Measurements from ENCODE around the gene FGD5. TPM values are rescaled to one million over a fixed set of nuclear protein-coding genes. Genes with fewer than 3 reads are reported as not detected.
A peak's percentile ranks its signal among the peaks of the same experiment; 100 is the strongest.

The FGD5 gene
- total and polyA plus RNA-seq, 9 of the 15 experiments (the other 6 are each of a cell fraction or from before 2014, with no cell fraction given): 0.18 TPM; not detected in 8

DNA sequence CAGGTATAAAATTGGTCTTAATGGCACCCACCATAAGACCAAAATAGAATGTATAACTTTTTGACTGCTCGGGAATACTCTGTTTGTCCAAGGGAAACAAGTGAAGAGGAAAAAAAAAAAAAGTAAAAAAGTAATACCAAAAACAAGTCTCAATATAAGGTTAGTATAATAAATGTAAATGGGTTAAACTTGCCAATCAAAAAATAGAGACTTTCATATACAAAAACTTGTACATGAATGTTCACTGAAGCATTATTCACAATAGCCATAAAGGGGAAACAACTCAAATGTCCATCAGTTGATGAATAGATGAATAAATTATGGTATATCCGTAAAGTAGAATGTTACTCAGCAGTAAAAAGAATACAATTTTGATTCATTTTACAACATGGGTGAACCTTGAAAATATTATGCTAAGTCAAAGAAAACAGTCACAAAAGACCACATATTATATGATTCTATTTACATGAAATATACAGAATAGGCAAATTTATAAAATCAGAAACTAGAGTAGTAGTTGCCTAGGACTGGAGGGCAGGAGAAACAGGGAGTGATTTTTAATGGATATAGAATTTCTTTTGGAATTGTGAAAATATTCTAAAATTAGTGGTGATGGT lies 39.6 kb upstream of the FGD5 start:
- Histone ChIP-seq H4K20me1 (replicated peaks; ENCODE audit: control insufficient read depth, insufficient read depth, low read length) (no peaks in the 10 kb centered on the region), H3K9me3 (replicated peaks; ENCODE audit: control insufficient read depth, insufficient read depth, low read depth, low read length) (no peaks in the 10 kb centered on the region; the same call in 1 of the 2 replicates), H3K79me2 (ENCODE audit: control insufficient read depth, insufficient read depth, low read length) (no peaks in the 10 kb centered on the region), H3K27me3 (ENCODE audit: control insufficient read depth in 2 of 2, insufficient read depth in 2 of 2, low read length in 2 of 2) (peaks cover 14 to 23% of the 10 kb centered on the region in 2 experiments; a peak in 4 of 5 replicates), H3K27ac (ENCODE audit: extremely low read depth, low read depth, low read length) (no peak overlapping the region), H3K4me1 (replicated peaks in 1 of 2; ENCODE audit: control insufficient read depth in 2 of 2, insufficient read depth in 2 of 2, low read length in 2 of 2) (peaks cover 0 to 3% of the 10 kb centered on the region in 2 experiments; a peak in 1 of 5 replicates), H3K4me2 (ENCODE audit: insufficient read depth, low read length) (no peak overlapping the region), H3K36me3 (ENCODE audit: control insufficient read depth, insufficient read depth, low read length) (no peaks in the 10 kb centered on the region), H2AFZ (ENCODE audit: low read depth, low read length) (no peak overlapping the region), H3K9me1 (ENCODE audit: control insufficient read depth, insufficient read depth, low read length) (no peaks in the 10 kb centered on the region), H3K4me3 (no peak overlapping the region), H3K9ac (ENCODE audit: insufficient read depth in 1 of 2, low read depth in 2 of 2, low read length in 2 of 2) (no peak overlapping the region)
- FAIRE-seq: no peak
- ChIA-PET CTCF (ENCODE audit: low intra/inter-chr PET ratio) (interaction anchor here (0.7 kb wide), 2 partner anchors 231 to 1486 kb away, joined by 3 read pairs; partner anchors contain the start of gene DPH3), POLR2A (no interaction called here)
- no peak for ATAC-seq
- in situ Hi-C loops (cut with MboI) (no loop called here), intact Hi-C loops (cut with micrococcal nuclease) (no loop called here)
- 2% methylated on average over 2 of the region's 2 CpGs for WGBS (ENCODE audit: insufficient coverage, low coverage, missing lambda C conversion rate)
- no peak for DNase-seq (ENCODE audit: extremely low read depth in 1 of 4, low spot score in 3 of 4)
- BruUV-seq (replicated peaks): no TSS peak
- peak; percentile 20 for TF ChIP-seq RBM25 (IDR thresholded peaks at IDR 0.05; ENCODE audit: low read depth, low read length, severe bottlenecking)
- TF ChIP-seq, protein P1, sequence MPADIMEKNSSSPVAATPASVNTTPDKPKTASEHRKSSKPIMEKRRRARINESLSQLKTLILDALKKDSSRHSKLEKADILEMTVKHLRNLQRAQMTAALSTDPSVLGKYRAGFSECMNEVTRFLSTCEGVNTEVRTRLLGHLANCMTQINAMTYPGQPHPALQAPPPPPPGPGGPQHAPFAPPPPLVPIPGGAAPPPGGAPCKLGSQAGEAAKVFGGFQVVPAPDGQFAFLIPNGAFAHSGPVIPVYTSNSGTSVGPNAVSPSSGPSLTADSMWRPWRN (IDR thresholded peaks at IDR 0.05; ENCODE audit: low read depth): no peak
- TF ChIP-seq FOXK2 (conservative IDR thresholded peaks at IDR 0.05 in 1 of 2, IDR thresholded peaks at IDR 0.05 in 1 of 2; ENCODE audit: low read depth in 2 of 2): no peak
- TF ChIP-seq ZFX (CRISPR knock-in tag; IDR thresholded peaks at IDR 0.05): no peak
- TF ChIP-seq, protein P2, sequence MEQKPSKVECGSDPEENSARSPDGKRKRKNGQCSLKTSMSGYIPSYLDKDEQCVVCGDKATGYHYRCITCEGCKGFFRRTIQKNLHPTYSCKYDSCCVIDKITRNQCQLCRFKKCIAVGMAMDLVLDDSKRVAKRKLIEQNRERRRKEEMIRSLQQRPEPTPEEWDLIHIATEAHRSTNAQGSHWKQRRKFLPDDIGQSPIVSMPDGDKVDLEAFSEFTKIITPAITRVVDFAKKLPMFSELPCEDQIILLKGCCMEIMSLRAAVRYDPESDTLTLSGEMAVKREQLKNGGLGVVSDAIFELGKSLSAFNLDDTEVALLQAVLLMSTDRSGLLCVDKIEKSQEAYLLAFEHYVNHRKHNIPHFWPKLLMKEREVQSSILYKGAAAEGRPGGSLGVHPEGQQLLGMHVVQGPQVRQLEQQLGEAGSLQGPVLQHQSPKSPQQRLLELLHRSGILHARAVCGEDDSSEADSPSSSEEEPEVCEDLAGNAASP (IDR thresholded peaks at IDR 0.05): no peak
- TF ChIP-seq ZNF134 (CRISPR knock-in tag; conservative IDR thresholded peaks at IDR 0.05): no peak
- no peak for TF ChIP-seq BCOR (IDR thresholded peaks at IDR 0.05)
- no peak for TF ChIP-seq ZBED1 (IDR thresholded peaks at IDR 0.05)
- TF ChIP-seq, protein P3, sequence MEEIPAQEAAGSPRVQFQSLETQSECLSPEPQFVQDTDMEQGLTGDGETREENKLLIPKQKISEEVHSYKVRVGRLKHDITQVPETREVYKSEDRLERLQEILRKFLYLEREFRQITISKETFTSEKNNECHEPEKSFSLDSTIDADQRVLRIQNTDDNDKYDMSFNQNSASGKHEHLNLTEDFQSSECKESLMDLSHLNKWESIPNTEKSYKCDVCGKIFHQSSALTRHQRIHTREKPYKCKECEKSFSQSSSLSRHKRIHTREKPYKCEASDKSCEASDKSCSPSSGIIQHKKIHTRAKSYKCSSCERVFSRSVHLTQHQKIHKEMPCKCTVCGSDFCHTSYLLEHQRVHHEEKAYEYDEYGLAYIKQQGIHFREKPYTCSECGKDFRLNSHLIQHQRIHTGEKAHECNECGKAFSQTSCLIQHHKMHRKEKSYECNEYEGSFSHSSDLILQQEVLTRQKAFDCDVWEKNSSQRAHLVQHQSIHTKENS (CRISPR knock-in tag; IDR thresholded peaks at IDR 0.05): no peak
- no peak for TF ChIP-seq POU5F1 (IDR thresholded peaks at IDR 0.05; ENCODE audit: borderline replicate concordance, low read depth, low read length, partially characterized antibody)
- TF ChIP-seq MTA2 (IDR thresholded peaks at IDR 0.05; ENCODE audit: low read depth): no peak
- TF ChIP-seq ZNF3 (CRISPR knock-in tag; IDR thresholded peaks at IDR 0.05): no peak
- no peak for TF ChIP-seq ZNF133 (CRISPR knock-in tag; IDR thresholded peaks at IDR 0.05)
- no peak for TF ChIP-seq SNIP1 (IDR thresholded peaks at IDR 0.05; ENCODE audit: low read depth)
- TF ChIP-seq, protein P4, sequence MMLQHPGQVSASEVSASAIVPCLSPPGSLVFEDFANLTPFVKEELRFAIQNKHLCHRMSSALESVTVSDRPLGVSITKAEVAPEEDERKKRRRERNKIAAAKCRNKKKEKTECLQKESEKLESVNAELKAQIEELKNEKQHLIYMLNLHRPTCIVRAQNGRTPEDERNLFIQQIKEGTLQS (IDR thresholded peaks at IDR 0.05): no peak
- TF ChIP-seq, protein P4 (CRISPR knock-in tag; conservative IDR thresholded peaks at IDR 0.05): no peak
- TF ChIP-seq CREM (IDR thresholded peaks at IDR 0.05; ENCODE audit: low read depth): no peak
- no peak for TF ChIP-seq MYNN (IDR thresholded peaks at IDR 0.05)
- TF ChIP-seq MYNN (CRISPR knock-in tag; IDR thresholded peaks at IDR 0.05): no peak
- no peak for TF ChIP-seq ZNF347 (CRISPR knock-in tag; IDR thresholded peaks at IDR 0.05; ENCODE audit: low read depth)
- no peak for TF ChIP-seq BRCA1 (IDR thresholded peaks at IDR 0.05)
- TF ChIP-seq BRCA1 (CRISPR knock-in tag; IDR thresholded peaks at IDR 0.05): no peak
- no peak for TF ChIP-seq SRF (CRISPR knock-in tag; IDR thresholded peaks at IDR 0.05)

All from K562 (cell line).